Measurements from ENCODE around the gene TMEM43.
A peak's percentile ranks its signal among the peaks of the same experiment; 100 is the strongest.

The TMEM43 gene

GRCh38 chr3:14126017-14126886, 1.4 kb downstream of the TMEM43 start:
- H3K18ac ChIP-seq (ENCODE audit: low read length): no peak overlapping the region
- peaks cover 1% of the 10 kb centered on the region for H3K9me3 ChIP-seq (ENCODE audit: insufficient read depth, low read depth, low read length)
- H3K23ac ChIP-seq (ENCODE audit: low read length): no peak overlapping the region
- H3K27me3 ChIP-seq (ENCODE audit: insufficient read depth, low read length): no peaks in the 10 kb centered on the region
- no peak overlapping the region for H2BK12ac ChIP-seq (ENCODE audit: low read length)
- no peak overlapping the region for H4K8ac ChIP-seq (ENCODE audit: low read depth, low read length)
- no peak overlapping the region for H2BK120ac ChIP-seq (ENCODE audit: insufficient read depth, low read length, poor library complexity)
- H3K9ac ChIP-seq (ENCODE audit: low read length): no peak overlapping the region
- peaks cover 10% of the 10 kb centered on the region for H3K79me2 ChIP-seq (ENCODE audit: control insufficient read depth, insufficient read depth, low read length, poor library complexity)
- H3K79me1 ChIP-seq (ENCODE audit: low read length): peaks cover 13% of the 10 kb centered on the region
- no CpG with 5 or more reads among the region's 11 CpGs for WGBS (ENCODE audit: extremely low coverage, insufficient coverage, insufficient read length)
- H2BK5ac ChIP-seq (ENCODE audit: low read depth, low read length, poor library complexity): no peak overlapping the region
- H3K27ac ChIP-seq (ENCODE audit: low read depth, low read length): no peak overlapping the region
- no peak overlapping the region for H4K12ac ChIP-seq (ENCODE audit: low read depth, low read length)
- peaks cover 15 to 17% of the 10 kb centered on the region in 2 experiments for H3K4me1 ChIP-seq (ENCODE audit: control insufficient read depth in 1 of 2, insufficient read depth in 2 of 2, low read length in 2 of 2)
- peak overlapping the region; percentile 56 for H3K4me3 ChIP-seq (ENCODE audit: low read depth, low read length)
- no peak overlapping the region for H2AFZ ChIP-seq (ENCODE audit: insufficient read depth, low read length, poor library complexity)
- peak overlapping the region; percentile 65 for H3K4me2 ChIP-seq (ENCODE audit: low read length)
- H3K36me3 ChIP-seq (ENCODE audit: control insufficient read depth in 1 of 2, insufficient read depth in 2 of 2, low read length in 2 of 2): peaks cover 18 to 26% of the 10 kb centered on the region in 2 experiments
- no peak overlapping the region for H2AK5ac ChIP-seq (ENCODE audit: low read length)
- no peak overlapping the region for H4K91ac ChIP-seq (ENCODE audit: low read depth, low read length)
- peak in 1 of 2 donors; percentile 17 for DNase-seq
- peak overlapping the region; percentile 21 for H3K4ac ChIP-seq (ENCODE audit: low read depth, low read length)
- H3K14ac ChIP-seq (ENCODE audit: low read length): no peak overlapping the region

- Histone ChIP-seq H3K36me3 (ENCODE audit: control insufficient read depth in 1 of 2, insufficient read depth in 2 of 2, low read length in 2 of 2) (peaks cover 24 to 33% of the 10 kb centered on the region in 2 experiments), H3K9ac (ENCODE audit: low read length) (no peak overlapping the region), H2AFZ (ENCODE audit: insufficient read depth, low read length, poor library complexity) (no peak overlapping the region), H3K18ac (ENCODE audit: low read length) (no peak overlapping the region), H3K27ac (ENCODE audit: low read depth, low read length) (no peak overlapping the region), H3K79me2 (ENCODE audit: control insufficient read depth, insufficient read depth, low read length, poor library complexity) (peaks cover 10% of the 10 kb centered on the region), H4K12ac (ENCODE audit: low read depth, low read length) (no peak overlapping the region), H3K27me3 (ENCODE audit: insufficient read depth, low read length) (no peaks in the 10 kb centered on the region), H2AK5ac (ENCODE audit: low read length) (no peak overlapping the region), H3K4me2 (ENCODE audit: low read length) (no peak overlapping the region), H3K4me3 (ENCODE audit: low read depth, low read length) (no peak overlapping the region), H3K23ac (ENCODE audit: low read length) (no peak overlapping the region), H3K79me1 (ENCODE audit: low read length) (peaks cover 13% of the 10 kb centered on the region), H3K4ac (ENCODE audit: low read depth, low read length) (no peak overlapping the region), H2BK5ac (ENCODE audit: low read depth, low read length, poor library complexity) (no peak overlapping the region), H4K8ac (ENCODE audit: low read depth, low read length) (no peak overlapping the region), H3K14ac (ENCODE audit: low read length) (no peak overlapping the region), H3K4me1 (ENCODE audit: control insufficient read depth in 1 of 2, insufficient read depth in 2 of 2, low read length in 2 of 2) (peaks cover 15 to 17% of the 10 kb centered on the region in 2 experiments), H2BK120ac (ENCODE audit: insufficient read depth, low read length, poor library complexity) (no peak overlapping the region), H2BK12ac (ENCODE audit: low read length) (no peak overlapping the region), H3K9me3 (ENCODE audit: insufficient read depth, low read depth, low read length) (peaks cover 1% of the 10 kb centered on the region), H4K91ac (ENCODE audit: low read depth, low read length) (no peak overlapping the region)
- DNase-seq: no peak
- no CpG with 5 or more reads among the region's 5 CpGs for WGBS (ENCODE audit: extremely low coverage, insufficient coverage, insufficient read length)
Observed at GRCh38 chr3:14126887-14127505, 2.1 kb downstream of the TMEM43 start.

GRCh38 chr3:14127516-14128161, 2.8 kb downstream of the TMEM43 start:
- no peak overlapping the region for H2AK5ac ChIP-seq (ENCODE audit: low read length)
- peaks cover 10% of the 10 kb centered on the region for H3K79me2 ChIP-seq (ENCODE audit: control insufficient read depth, insufficient read depth, low read length, poor library complexity)
- H2BK12ac ChIP-seq (ENCODE audit: low read length): no peak overlapping the region
- H4K91ac ChIP-seq (ENCODE audit: low read depth, low read length): no peak overlapping the region
- no peaks in the 10 kb centered on the region for H3K27me3 ChIP-seq (ENCODE audit: insufficient read depth, low read length)
- no CpG with 5 or more reads among the region's 12 CpGs for WGBS (ENCODE audit: extremely low coverage, insufficient coverage, insufficient read length)
- H4K12ac ChIP-seq (ENCODE audit: low read depth, low read length): no peak overlapping the region
- no peak overlapping the region for H4K8ac ChIP-seq (ENCODE audit: low read depth, low read length)
- H3K36me3 ChIP-seq (ENCODE audit: control insufficient read depth in 1 of 2, insufficient read depth in 2 of 2, low read length in 2 of 2): peaks cover 30 to 37% of the 10 kb centered on the region in 2 experiments
- no peak overlapping the region for H3K18ac ChIP-seq (ENCODE audit: low read length)
- no peak overlapping the region for H3K27ac ChIP-seq (ENCODE audit: low read depth, low read length)
- H3K4ac ChIP-seq (ENCODE audit: low read depth, low read length): no peak overlapping the region
- H3K79me1 ChIP-seq (ENCODE audit: low read length): peaks cover 13% of the 10 kb centered on the region
- no peak overlapping the region for H3K4me3 ChIP-seq (ENCODE audit: low read depth, low read length)
- H2BK120ac ChIP-seq (ENCODE audit: insufficient read depth, low read length, poor library complexity): no peak overlapping the region
- no peak overlapping the region for H3K14ac ChIP-seq (ENCODE audit: low read length)
- no peak overlapping the region for H3K4me2 ChIP-seq (ENCODE audit: low read length)
- H2BK5ac ChIP-seq (ENCODE audit: low read depth, low read length, poor library complexity): no peak overlapping the region
- H2AFZ ChIP-seq (ENCODE audit: insufficient read depth, low read length, poor library complexity): no peak overlapping the region
- H3K23ac ChIP-seq (ENCODE audit: low read length): peak overlapping the region; percentile 26
- DNase-seq: peak; percentile 41 to 67
- peaks cover 1% of the 10 kb centered on the region for H3K9me3 ChIP-seq (ENCODE audit: insufficient read depth, low read depth, low read length)
- no peak overlapping the region for H3K9ac ChIP-seq (ENCODE audit: low read length)
- H3K4me1 ChIP-seq (ENCODE audit: control insufficient read depth in 1 of 2, insufficient read depth in 2 of 2, low read length in 2 of 2): peaks cover 11 to 14% of the 10 kb centered on the region in 2 experiments

- H2BK5ac ChIP-seq (ENCODE audit: low read depth, low read length, poor library complexity): no peak overlapping the region
- H2AFZ ChIP-seq (ENCODE audit: insufficient read depth, low read length, poor library complexity): no peak overlapping the region
- H3K4me2 ChIP-seq (ENCODE audit: low read length): no peak overlapping the region
- H4K91ac ChIP-seq (ENCODE audit: low read depth, low read length): no peak overlapping the region
- no CpG with 5 or more reads among the region's 5 CpGs for WGBS (ENCODE audit: extremely low coverage, insufficient coverage, insufficient read length)
- H3K18ac ChIP-seq (ENCODE audit: low read length): no peak overlapping the region
- H2BK12ac ChIP-seq (ENCODE audit: low read length): no peak overlapping the region
- no peak overlapping the region for H4K12ac ChIP-seq (ENCODE audit: low read depth, low read length)
- H3K9me3 ChIP-seq (ENCODE audit: insufficient read depth, low read depth, low read length): peaks cover 3% of the 10 kb centered on the region
- no peak overlapping the region for H3K4me3 ChIP-seq (ENCODE audit: low read depth, low read length)
- H3K27me3 ChIP-seq (ENCODE audit: insufficient read depth, low read length): no peaks in the 10 kb centered on the region
- H4K8ac ChIP-seq (ENCODE audit: low read depth, low read length): no peak overlapping the region
- no peak for DNase-seq
- H3K27ac ChIP-seq (ENCODE audit: low read depth, low read length): no peak overlapping the region
- H3K14ac ChIP-seq (ENCODE audit: low read length): no peak overlapping the region
- peaks cover 10% of the 10 kb centered on the region for H3K79me2 ChIP-seq (ENCODE audit: control insufficient read depth, insufficient read depth, low read length, poor library complexity)
- no peak overlapping the region for H2BK120ac ChIP-seq (ENCODE audit: insufficient read depth, low read length, poor library complexity)
- H3K79me1 ChIP-seq (ENCODE audit: low read length): peaks cover 13% of the 10 kb centered on the region
- no peak overlapping the region for H2AK5ac ChIP-seq (ENCODE audit: low read length)
- H3K23ac ChIP-seq (ENCODE audit: low read length): no peak overlapping the region
- peaks cover 41 to 48% of the 10 kb centered on the region in 2 experiments for H3K36me3 ChIP-seq (ENCODE audit: control insufficient read depth in 1 of 2, insufficient read depth in 2 of 2, low read length in 2 of 2)
- no peak overlapping the region for H3K4ac ChIP-seq (ENCODE audit: low read depth, low read length)
- H3K4me1 ChIP-seq (ENCODE audit: control insufficient read depth in 1 of 2, insufficient read depth in 2 of 2, low read length in 2 of 2): peaks cover 9 to 12% of the 10 kb centered on the region in 2 experiments
- H3K9ac ChIP-seq (ENCODE audit: low read length): no peak overlapping the region
Observed at GRCh38 chr3:14128724-14129123, 3.9 kb downstream of the TMEM43 start.
